BJ (cell line): Measurements from ENCODE around the gene CPEB3. TPM values are rescaled to one million over a fixed set of nuclear protein-coding genes. Genes with fewer than 3 reads are reported as not detected.
"Not testable (repeated sequence)": the region's sequence is repeated elsewhere in the genome, so short reads cannot be mapped to it uniquely, and the experiment has no call there.

Experiments
- CTCF ChIA-PET: fragments of 350-600 bp; formaldehyde crosslinking; extraction: SDS; loops from one replicate; lab custom pipeline; 2021; ENCODE audit warnings: antibody characterized with exemption, inconsistent platforms; lab: Yijun Ruan, JAX
- POLR2A ChIA-PET: fragments of 300-600 bp; sonication (Branson Sonifier 250); formaldehyde crosslinking; extraction: SDS; loops from one replicate; lab custom pipeline; 2021; ENCODE audit warnings: antibody characterized with exemption; lab: Charles Lee
- DNase-seq: peaks from one replicate; pipeline ENCODE4 v3.0.0-alpha.2; 2011; ENCODE audit warnings: low read depth
- H3K27me3 ChIP-seq: 2 replicates; pipeline ENCODE4 v1.6.0; 2011; ENCODE audit warnings: low read length; ENCODE audit not compliant: control insufficient read depth, insufficient read depth
- H3K36me3 ChIP-seq: 2 replicates; pipeline ENCODE4 v1.5.1; 2011; ENCODE audit warnings: low read length; ENCODE audit not compliant: control insufficient read depth, insufficient read depth
- H3K4me3 ChIP-seq: 2 replicates; pipeline ENCODE4 v1.5.1; 2011; ENCODE audit warnings: low read depth, mild to moderate bottlenecking, control low read depth, low read length
- CTCF ChIP-seq: IDR thresholded peaks from 2 replicates; pipeline ENCODE4 v1.5.1; 2011; ENCODE audit warnings: low read depth, mild to moderate bottlenecking, control low read depth, inconsistent platforms, low read length, moderate library complexity; ENCODE audit not compliant: insufficient read depth
- polyA plus RNA-seq: library from polyadenylated mRNA; depleted of rRNA; stranded (reverse); fragments of >200 nt; gene quantifications from 2 replicates; pipeline ENCODE4 v1.2.3, GENCODE V29; 2011

The CPEB3 gene
- polyA plus RNA-seq, 1 experiment = 0.28 TPM

- CTCF ChIA-PET = interaction anchor here (0.9 kb wide), 1 partner anchor 35 kb away, joined by 6 read pairs; no protein-coding TSS in a partner anchor
- Histone ChIP-seq H3K36me3 (no peaks in the 10 kb centered on the region), H3K4me3 (no peak overlapping the region), H3K27me3 (no peaks in the 10 kb centered on the region)
- POLR2A ChIA-PET = no interaction called here
- no peak for TF ChIP-seq CTCF
- no peak for DNase-seq
Observed at GRCh38 chr10:92146781-92147180, 144.1 kb downstream of the CPEB3 start.

GRCh38 chr10:92146107-92146506, 144.8 kb downstream of the CPEB3 start:
- no peaks in the 10 kb centered on the region for H3K27me3 ChIP-seq
- DNase-seq = no peak
- H3K4me3 ChIP-seq = no peak overlapping the region
- no peaks in the 10 kb centered on the region for H3K36me3 ChIP-seq
- ChIA-PET POLR2A (no interaction called here), CTCF (no interaction called here)
- no peak for TF ChIP-seq CTCF

- DNase-seq = no peak
- Histone ChIP-seq H3K27me3 (no peaks in the 10 kb centered on the region), H3K36me3 (no peaks in the 10 kb centered on the region), H3K4me3 (no peak overlapping the region)
- ChIA-PET CTCF (interaction anchor here (1.4 kb wide), 1 partner anchor 17 kb away, joined by 4 read pairs; no protein-coding TSS in a partner anchor), POLR2A (no interaction called here)
- TF ChIP-seq CTCF = no peak
Observed at GRCh38 chr10:92142949-92143348, 147.9 kb downstream of the CPEB3 start.

GRCh38 chr10:92142512-92142911, 148.4 kb downstream of the CPEB3 start:
- H3K4me3 ChIP-seq = no peak overlapping the region
- CTCF ChIA-PET = interaction anchor here (1.4 kb wide), 1 partner anchor 17 kb away, joined by 4 read pairs; no protein-coding TSS in a partner anchor
- DNase-seq = no peak
- TF ChIP-seq CTCF = peak; percentile 21; the same call in 1 of the 2 replicates
- H3K27me3 ChIP-seq = no peaks in the 10 kb centered on the region
- POLR2A ChIA-PET = no interaction called here
- no peaks in the 10 kb centered on the region for H3K36me3 ChIP-seq

GRCh38 chr10:92141147-92141546, 149.7 kb downstream of the CPEB3 start:
- H3K27me3 ChIP-seq, DNase-seq, POLR2A ChIA-PET, H3K4me3 ChIP-seq, CTCF ChIA-PET, H3K36me3 ChIP-seq: not testable (repeated sequence)

- H3K27me3 ChIP-seq, H3K36me3 ChIP-seq, DNase-seq, POLR2A ChIA-PET, H3K4me3 ChIP-seq, CTCF ChIA-PET: not testable (repeated sequence)
Observed at GRCh38 chr10:92134049-92134448, 156.8 kb downstream of the CPEB3 start.
